Loucy (cell line): ENCODE measurements around the gene TRIOBP.

ENCODE experiments used
- H2AFZ ChIP-seq: fragments of 200-600 bp; sonication (generic); 2 replicates; pipeline ENCODE4 v1.6.0; 2016; ENCODE audit warnings: antibody characterized with exemption, mild to moderate bottlenecking, low read length, moderate library complexity
- H3F3A ChIP-seq: fragments of 200-600 bp; 2 replicates; pipeline ENCODE4 v1.6.0; 2016; ENCODE audit warnings: antibody characterized with exemption, low read depth, mild to moderate bottlenecking
- H3K27me3 ChIP-seq: fragments of 200-600 bp; sonication (generic); 2 replicates; pipeline ENCODE4 v1.6.1; 2014; ENCODE audit warnings: low read length, mild to moderate bottlenecking; ENCODE audit not compliant: insufficient read depth, poor library complexity, severe bottlenecking
- H3K36me3 ChIP-seq: fragments of 200-600 bp; sonication (generic); 2 replicates; pipeline ENCODE4 v1.6.1; 2016; ENCODE audit warnings: low read length; ENCODE audit not compliant: insufficient read depth
- H3K4me1 ChIP-seq: fragments of 200-600 bp; sonication (generic); 2 replicates; pipeline ENCODE4 v1.5.1; 2014; ENCODE audit warnings: low read length, mild to moderate bottlenecking; ENCODE audit not compliant: insufficient read depth, poor library complexity, severe bottlenecking
- H3K4me2 ChIP-seq: fragments of 200-600 bp; sonication (generic); 2 replicates; pipeline ENCODE4 v1.6.0; 2014; ENCODE audit warnings: antibody characterized with exemption, low read length, low read depth, mild to moderate bottlenecking; ENCODE audit not compliant: poor library complexity, severe bottlenecking
- H3K4me3 ChIP-seq: fragments of 200-600 bp; sonication (generic); 2 replicates; pipeline ENCODE4 v1.5.1; 2014; ENCODE audit warnings: low read length, mild to moderate bottlenecking, mixed read lengths; ENCODE audit not compliant: poor library complexity, severe bottlenecking
- H3K79me2 ChIP-seq: fragments of 200-600 bp; sonication (generic); 2 replicates; pipeline ENCODE4 v1.6.1; 2014; ENCODE audit warnings: low read length; ENCODE audit not compliant: insufficient read depth
- H3K9ac ChIP-seq: fragments of 200-600 bp; sonication (generic); 2 replicates; pipeline ENCODE4 v1.6.0; 2014; ENCODE audit warnings: mild to moderate bottlenecking, low read depth, low read length, moderate library complexity; ENCODE audit not compliant: poor library complexity, severe bottlenecking
- H3K9me2 ChIP-seq: fragments of 200-600 bp; sonication (generic); replicated peaks from 2 replicates; pipeline ENCODE4 v1.6.1; 2016; ENCODE audit warnings: low read depth, low read length, mixed read lengths
- H3K9me3 ChIP-seq: fragments of 200-600 bp; sonication (generic); 2 replicates; pipeline ENCODE4 v1.6.1; 2014; ENCODE audit warnings: mild to moderate bottlenecking, antibody characterized with exemption, low read length, low read depth; ENCODE audit not compliant: insufficient read depth
- H4K20me1 ChIP-seq: fragments of 200-600 bp; sonication (generic); 2 replicates; pipeline ENCODE4 v1.6.0; 2014; ENCODE audit warnings: antibody characterized with exemption, low read length, mild to moderate bottlenecking; ENCODE audit not compliant: insufficient read depth, poor library complexity, severe bottlenecking
- CTCF ChIP-seq: fragments of 200-600 bp; sonication (generic); conservative IDR thresholded peaks from 2 replicates; pipeline ENCODE4 v1.5.1; 2014; ENCODE audit warnings: mild to moderate bottlenecking, antibody characterized with exemption, low read length
- EZH2phosphoT487 ChIP-seq: fragments of 200-600 bp; IDR thresholded peaks from 2 replicates; pipeline ENCODE4 v1.6.1; 2018; ENCODE audit warnings: antibody characterized with exemption, mild to moderate bottlenecking, moderate library complexity, borderline replicate concordance

TRIOBP gene

GRCh38 chr22:37662039-37662438 lies 34.8 kb upstream of the TRIOBP start:
- no peak overlapping the region for H2AFZ ChIP-seq
- H3K9me2 ChIP-seq = no peaks in the 10 kb centered on the region
- H3K79me2 ChIP-seq = peaks cover 84% of the 10 kb centered on the region
- no peaks in the 10 kb centered on the region for H3F3A ChIP-seq
- peak overlapping the region; percentile 78 for H3K9ac ChIP-seq
- H4K20me1 ChIP-seq = peaks cover 64% of the 10 kb centered on the region
- H3K9me3 ChIP-seq = no peaks in the 10 kb centered on the region
- peak overlapping the region; percentile 93 for H3K4me2 ChIP-seq
- no peak for TF ChIP-seq EZH2phosphoT487
- no peak for TF ChIP-seq CTCF
- peaks cover 22% of the 10 kb centered on the region; the same call in 1 of the 2 replicates for H3K36me3 ChIP-seq
- H3K4me3 ChIP-seq = peak overlapping the region; percentile 73
- no peaks in the 10 kb centered on the region for H3K27me3 ChIP-seq
- H3K4me1 ChIP-seq = peaks cover 41% of the 10 kb centered on the region

GRCh38 chr22:37663521-37664140 lies 33.2 kb upstream of the TRIOBP start:
- Histone ChIP-seq H3K9me2 (no peaks in the 10 kb centered on the region), H3F3A (no peaks in the 10 kb centered on the region), H3K9me3 (no peaks in the 10 kb centered on the region), H3K4me2 (peak overlapping the region; percentile 35), H2AFZ (no peak overlapping the region), H4K20me1 (peaks cover 64% of the 10 kb centered on the region), H3K9ac (no peak overlapping the region), H3K4me3 (peak overlapping the region; percentile 11), H3K27me3 (no peaks in the 10 kb centered on the region), H3K79me2 (peaks cover 83% of the 10 kb centered on the region), H3K4me1 (peaks cover 35% of the 10 kb centered on the region), H3K36me3 (peaks cover 28% of the 10 kb centered on the region; the same call in 1 of the 2 replicates)
- TF ChIP-seq CTCF = no peak
- TF ChIP-seq EZH2phosphoT487 = no peak

- no peak overlapping the region for H3K4me3 ChIP-seq
- peaks cover 28% of the 10 kb centered on the region; the same call in 1 of the 2 replicates for H3K36me3 ChIP-seq
- H3K4me1 ChIP-seq = peaks cover 33% of the 10 kb centered on the region
- no peak for TF ChIP-seq CTCF
- TF ChIP-seq EZH2phosphoT487 = no peak
- H3K9ac ChIP-seq = no peak overlapping the region
- no peaks in the 10 kb centered on the region for H3F3A ChIP-seq
- H2AFZ ChIP-seq = no peak overlapping the region
- peaks cover 60% of the 10 kb centered on the region for H4K20me1 ChIP-seq
- no peaks in the 10 kb centered on the region for H3K9me3 ChIP-seq
- H3K9me2 ChIP-seq = no peaks in the 10 kb centered on the region
- no peaks in the 10 kb centered on the region for H3K27me3 ChIP-seq
- H3K4me2 ChIP-seq = peak overlapping the region; percentile 35
- peaks cover 75% of the 10 kb centered on the region for H3K79me2 ChIP-seq
These were observed 32.4 kb upstream of the TRIOBP start for GRCh38 chr22:37664249-37665101.
